K562 (cell line): ENCODE measurements around the gene BEST4. TPM values are rescaled to one million over a fixed set of nuclear protein-coding genes. Genes with fewer than 3 reads are reported as not detected.

Experiments used
- KLF1 ChIP-seq: fragments of 450-650 bp; IDR thresholded peaks from 2 replicates; pipeline ENCODE4 v1.6.1; 2016; ENCODE audit warnings: missing genetic modification characterization, missing compliant biosample characterization
- NELFE ChIP-seq: IDR thresholded peaks from 2 replicates; pipeline ENCODE4 v1.6.1; 2011; ENCODE audit warnings: mild to moderate bottlenecking; ENCODE audit not compliant: insufficient read depth, insufficient read length
- NR1H2 ChIP-seq: sonication (generic); formaldehyde crosslinking; IDR thresholded peaks from 2 replicates; pipeline ENCODE4 v1.4.0; 2020; ENCODE audit warnings: mild to moderate bottlenecking, missing genetic modification reagents
- SP1 ChIP-seq: sonication (generic); formaldehyde crosslinking; IDR thresholded peaks from 2 replicates; pipeline ENCODE4 v1.8.1; 2022; ENCODE audit warnings: mild to moderate bottlenecking, missing genetic modification reagents
- polyA plus RNA-seq, 8 experiments: library from polyadenylated mRNA; depleted of rRNA in 4 of 8; stranded (reverse) in 5 of 8; unstranded in 3 of 8; fragments of >200 nt; fragmentation: Nextera tagmentation in 2 of 8; fragmentation: Illumina TruSeq in 1 of 8; extraction: Ambion mirVana in 2 of 8; extraction: Trizol in 1 of 8; gene quantifications; 2 replicates each; pipeline versions ENCODE4 v1.2.1 to v1.2.3, GENCODE V29; 2011 to 2014; ENCODE audit warnings: inconsistent platforms in 1 of 8, missing spikeins in 1 of 8
- total RNA-seq, 7 experiments: library from RNA; depleted of rRNA in 6 of 7; stranded (reverse); fragments of >200 nt in 6 of 7; fragmentation: Illumina TruSeq in 2 of 7; extraction: Trizol in 2 of 7; gene quantifications; 2 replicates each; pipeline versions ENCODE4 v1.2.1 to v1.2.3, GENCODE V29; 2011 to 2021; ENCODE audit warnings: low replicate concordance in 1 of 7
- TF ChIP-seq, protein P1 (sequence below), 2 experiments: fragments of 450-650 bp; formaldehyde crosslinking in 1 of 2; IDR thresholded peaks; 2 replicates each; pipeline versions ENCODE4 v1.4.0 to v1.6.1; 2014 to 2020; ENCODE audit warnings: mild to moderate bottlenecking in 2 of 2, borderline replicate concordance in 1 of 2, low read depth in 1 of 2
- TF ChIP-seq, protein P2 (sequence below): sonication (generic); formaldehyde crosslinking; IDR thresholded peaks from 2 replicates; pipeline ENCODE4 v1.8.1; 2023; ENCODE audit warnings: mild to moderate bottlenecking, missing genetic modification reagents
- TF ChIP-seq, protein P3 (sequence below): fragments of 450-650 bp; IDR thresholded peaks from 2 replicates; pipeline ENCODE4 v1.6.1; 2016; ENCODE audit warnings: borderline replicate concordance
- TF ChIP-seq, protein P4 (sequence below), 2 experiments: fragments of 450-650 bp in 1 of 2; sonication (generic) in 1 of 2; formaldehyde crosslinking; conservative IDR thresholded peaks; 2 replicates each; pipeline versions ENCODE4 v1.4.0 to v1.8.1; 2020 to 2022; ENCODE audit warnings: mild to moderate bottlenecking in 1 of 2, missing genetic modification reagents in 1 of 2

Gene BEST4
- total and polyA plus RNA-seq, 9 of the 15 experiments (the other 6 are each of a cell fraction or from before 2014, with no cell fraction given), result 0.07 to 0.11 TPM; not detected in 7

DNA sequence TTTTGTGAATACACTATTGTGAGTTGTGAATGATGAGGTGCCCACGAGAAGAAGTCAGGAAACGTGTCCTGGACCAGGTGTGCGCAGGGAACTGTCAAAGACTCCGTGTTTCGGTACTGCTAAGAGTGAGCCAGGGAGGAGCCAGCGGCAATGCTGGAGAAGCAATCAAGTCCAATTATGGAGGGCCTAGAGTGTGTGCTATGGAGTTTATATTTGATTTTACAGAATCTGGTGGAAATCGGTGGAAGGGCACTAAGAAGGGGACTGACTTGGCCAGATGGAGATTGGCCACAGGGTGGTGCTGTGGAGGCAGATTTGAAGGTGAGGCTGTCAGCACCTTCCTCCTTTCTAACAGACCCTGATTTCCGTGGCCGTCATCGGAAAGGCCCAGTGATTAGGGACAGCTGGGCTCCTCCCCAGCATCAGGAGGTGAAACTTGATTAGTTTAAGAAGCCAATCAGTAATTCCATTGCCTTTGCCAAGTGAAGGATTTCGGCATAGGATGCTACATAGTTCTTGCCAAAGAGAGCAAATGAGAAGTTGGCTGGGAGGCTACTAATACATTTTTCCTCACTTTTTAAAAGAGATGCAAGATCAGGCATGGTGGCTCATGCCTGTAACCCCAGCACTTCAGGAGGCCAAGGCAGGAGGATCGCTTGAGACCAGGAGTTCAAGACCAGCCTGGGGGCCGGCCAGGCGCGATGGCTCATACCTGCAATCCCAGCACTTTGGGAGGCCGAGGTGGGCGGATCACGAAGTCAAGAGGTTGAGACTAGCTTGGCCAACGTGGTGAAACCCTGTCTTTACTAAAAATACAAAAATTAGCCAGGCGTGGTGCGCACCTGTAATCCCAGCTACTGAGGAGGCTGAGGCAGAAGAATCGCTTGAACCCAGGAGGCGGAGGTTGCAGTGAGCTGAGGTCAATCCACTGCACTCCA is 48.0 kb upstream of the BEST4 start (continued):
- TF ChIP-seq, protein P1, sequence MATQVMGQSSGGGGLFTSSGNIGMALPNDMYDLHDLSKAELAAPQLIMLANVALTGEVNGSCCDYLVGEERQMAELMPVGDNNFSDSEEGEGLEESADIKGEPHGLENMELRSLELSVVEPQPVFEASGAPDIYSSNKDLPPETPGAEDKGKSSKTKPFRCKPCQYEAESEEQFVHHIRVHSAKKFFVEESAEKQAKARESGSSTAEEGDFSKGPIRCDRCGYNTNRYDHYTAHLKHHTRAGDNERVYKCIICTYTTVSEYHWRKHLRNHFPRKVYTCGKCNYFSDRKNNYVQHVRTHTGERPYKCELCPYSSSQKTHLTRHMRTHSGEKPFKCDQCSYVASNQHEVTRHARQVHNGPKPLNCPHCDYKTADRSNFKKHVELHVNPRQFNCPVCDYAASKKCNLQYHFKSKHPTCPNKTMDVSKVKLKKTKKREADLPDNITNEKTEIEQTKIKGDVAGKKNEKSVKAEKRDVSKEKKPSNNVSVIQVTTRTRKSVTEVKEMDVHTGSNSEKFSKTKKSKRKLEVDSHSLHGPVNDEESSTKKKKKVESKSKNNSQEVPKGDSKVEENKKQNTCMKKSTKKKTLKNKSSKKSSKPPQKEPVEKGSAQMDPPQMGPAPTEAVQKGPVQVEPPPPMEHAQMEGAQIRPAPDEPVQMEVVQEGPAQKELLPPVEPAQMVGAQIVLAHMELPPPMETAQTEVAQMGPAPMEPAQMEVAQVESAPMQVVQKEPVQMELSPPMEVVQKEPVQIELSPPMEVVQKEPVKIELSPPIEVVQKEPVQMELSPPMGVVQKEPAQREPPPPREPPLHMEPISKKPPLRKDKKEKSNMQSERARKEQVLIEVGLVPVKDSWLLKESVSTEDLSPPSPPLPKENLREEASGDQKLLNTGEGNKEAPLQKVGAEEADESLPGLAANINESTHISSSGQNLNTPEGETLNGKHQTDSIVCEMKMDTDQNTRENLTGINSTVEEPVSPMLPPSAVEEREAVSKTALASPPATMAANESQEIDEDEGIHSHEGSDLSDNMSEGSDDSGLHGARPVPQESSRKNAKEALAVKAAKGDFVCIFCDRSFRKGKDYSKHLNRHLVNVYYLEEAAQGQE (IDR thresholded peaks at IDR 0.05; ENCODE audit: borderline replicate concordance), result peak; percentile 83
- TF ChIP-seq, protein P1 (CRISPR knock-in tag; IDR thresholded peaks at IDR 0.05; ENCODE audit: low read depth), result no peak
- no peak for TF ChIP-seq NR1H2
- no peak for TF ChIP-seq NELFE
- no peak for TF ChIP-seq KLF1 (tag)
- TF ChIP-seq, protein P2, sequence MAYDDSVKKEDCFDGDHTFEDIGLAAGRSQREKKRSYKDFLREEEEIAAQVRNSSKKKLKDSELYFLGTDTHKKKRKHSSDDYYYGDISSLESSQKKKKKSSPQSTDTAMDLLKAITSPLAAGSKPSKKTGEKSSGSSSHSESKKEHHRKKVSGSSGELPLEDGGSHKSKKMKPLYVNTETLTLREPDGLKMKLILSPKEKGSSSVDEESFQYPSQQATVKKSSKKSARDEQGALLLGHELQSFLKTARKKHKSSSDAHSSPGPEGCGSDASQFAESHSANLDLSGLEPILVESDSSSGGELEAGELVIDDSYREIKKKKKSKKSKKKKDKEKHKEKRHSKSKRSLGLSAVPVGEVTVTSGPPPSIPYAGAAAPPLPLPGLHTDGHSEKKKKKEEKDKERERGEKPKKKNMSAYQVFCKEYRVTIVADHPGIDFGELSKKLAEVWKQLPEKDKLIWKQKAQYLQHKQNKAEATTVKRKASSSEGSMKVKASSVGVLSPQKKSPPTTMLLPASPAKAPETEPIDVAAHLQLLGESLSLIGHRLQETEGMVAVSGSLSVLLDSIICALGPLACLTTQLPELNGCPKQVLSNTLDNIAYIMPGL (CRISPR knock-in tag), result no peak
- TF ChIP-seq, protein P3, sequence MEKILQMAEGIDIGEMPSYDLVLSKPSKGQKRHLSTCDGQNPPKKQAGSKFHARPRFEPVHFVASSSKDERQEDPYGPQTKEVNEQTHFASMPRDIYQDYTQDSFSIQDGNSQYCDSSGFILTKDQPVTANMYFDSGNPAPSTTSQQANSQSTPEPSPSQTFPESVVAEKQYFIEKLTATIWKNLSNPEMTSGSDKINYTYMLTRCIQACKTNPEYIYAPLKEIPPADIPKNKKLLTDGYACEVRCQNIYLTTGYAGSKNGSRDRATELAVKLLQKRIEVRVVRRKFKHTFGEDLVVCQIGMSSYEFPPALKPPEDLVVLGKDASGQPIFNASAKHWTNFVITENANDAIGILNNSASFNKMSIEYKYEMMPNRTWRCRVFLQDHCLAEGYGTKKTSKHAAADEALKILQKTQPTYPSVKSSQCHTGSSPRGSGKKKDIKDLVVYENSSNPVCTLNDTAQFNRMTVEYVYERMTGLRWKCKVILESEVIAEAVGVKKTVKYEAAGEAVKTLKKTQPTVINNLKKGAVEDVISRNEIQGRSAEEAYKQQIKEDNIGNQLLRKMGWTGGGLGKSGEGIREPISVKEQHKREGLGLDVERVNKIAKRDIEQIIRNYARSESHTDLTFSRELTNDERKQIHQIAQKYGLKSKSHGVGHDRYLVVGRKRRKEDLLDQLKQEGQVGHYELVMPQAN, result no peak
- TF ChIP-seq, protein P4, sequence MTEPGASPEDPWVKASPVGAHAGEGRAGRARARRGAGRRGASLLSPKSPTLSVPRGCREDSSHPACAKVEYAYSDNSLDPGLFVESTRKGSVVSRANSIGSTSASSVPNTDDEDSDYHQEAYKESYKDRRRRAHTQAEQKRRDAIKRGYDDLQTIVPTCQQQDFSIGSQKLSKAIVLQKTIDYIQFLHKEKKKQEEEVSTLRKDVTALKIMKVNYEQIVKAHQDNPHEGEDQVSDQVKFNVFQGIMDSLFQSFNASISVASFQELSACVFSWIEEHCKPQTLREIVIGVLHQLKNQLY (CRISPR knock-in tag; conservative IDR thresholded peaks at IDR 0.05), result peak in 1 of 2 experiments; percentile 58; a peak in 1 of 4 replicates
- TF ChIP-seq SP1, result no peak
